HCT116 (cell line): ENCODE results near the gene RAI14. TPM values are rescaled to one million over a fixed set of nuclear protein-coding genes. Genes with fewer than 3 reads are reported as not detected.

ENCODE experiments used
- ATAC-seq: fragments of 200-7000 bp; cut with Tn5 transposase; 2 replicates; pipeline ENCODE4 v1.9.1; 2020; ENCODE audit warnings: mild to moderate bottlenecking, moderate library complexity
- BruUV-seq: library from RNA; stranded (reverse); fragments of 400-500 nt; replicated peaks from 2 replicates; lab custom pipeline; 2021; lab: Mats Ljungman, UMichigan
- CTCF ChIA-PET: fragments of 300-600 bp; sonication (Branson Sonifier 250); formaldehyde crosslinking; loops from one replicate; lab custom pipeline; 2021; ENCODE audit warnings: antibody characterized with exemption; lab: Charles Lee
- POLR2A ChIA-PET: fragments of 300-600, 350-600 bp; sonication (Branson Sonifier 250); formaldehyde crosslinking; loops from one replicate; lab custom pipeline; 2021; ENCODE audit warnings: antibody characterized with exemption; lab: Charles Lee
- RAD21 ChIA-PET, 2 experiments: fragments of 300-600 bp; sonication (Branson Sonifier 250); formaldehyde crosslinking; loops; one replicate each; lab custom pipeline; 2023; ENCODE audit warnings: low total read pairs in 2 of 2; ENCODE audit not compliant: uncharacterized antibody in 2 of 2, unreplicated experiment in 2 of 2, low non-redundant PET in 1 of 2; lab: Charles Lee
- DNase-seq: peaks from one replicate; pipeline ENCODE4 v3.0.0-alpha.2; 2010; ENCODE audit warnings: low read depth, low spot score
- H2AFZ ChIP-seq: fragments of 200-600 bp; shearing (Covaris generic), sonication (generic); 2 replicates; pipeline ENCODE4 v1.6.1; 2017; ENCODE audit warnings: low read depth, mixed run types, mixed read lengths, antibody characterized with exemption, low read length; ENCODE audit not compliant: poor library complexity, severe bottlenecking
- H3K27ac ChIP-seq: 2 replicates; pipeline ENCODE4 v1.5.1; 2012; ENCODE audit warnings: low read depth, low read length
- H3K27me3 ChIP-seq: fragments of 200-600 bp; sonication (generic); 2 replicates; pipeline ENCODE4 v1.6.1; 2016; ENCODE audit warnings: mixed run types, low read length, mixed read lengths; ENCODE audit not compliant: insufficient read depth
- H3K36me3 ChIP-seq, 2 experiments: fragments of 200-500 bp in 1 of 2; fragments of 200-600 bp in 1 of 2; sonication (Bioruptor generic) in 1 of 2; sonication (generic) in 1 of 2; 2 replicates each; pipeline versions ENCODE4 v1.5.1 to v1.6.1; 2014 to 2016; ENCODE audit warnings: low read length in 2 of 2, inconsistent platforms in 1 of 2, mixed read lengths in 1 of 2, mixed run types in 1 of 2; ENCODE audit not compliant: insufficient read depth in 2 of 2, control insufficient read depth in 1 of 2
- H3K4me1 ChIP-seq, 2 experiments: fragments of 200-600 bp in 1 of 2; sonication (generic) in 1 of 2; 2 replicates each; pipeline versions ENCODE4 v1.5.1 to v1.6.1; 2012 to 2017; ENCODE audit warnings: low read length in 2 of 2, inconsistent platforms in 1 of 2, mild to moderate bottlenecking in 1 of 2, mixed read lengths in 1 of 2, mixed run types in 1 of 2, moderate library complexity in 1 of 2; ENCODE audit not compliant: insufficient read depth in 2 of 2, control insufficient read depth in 1 of 2
- H3K4me2 ChIP-seq: fragments of 200-600 bp; sonication (generic); 2 replicates; pipeline ENCODE4 v1.6.1; 2017; ENCODE audit warnings: mixed run types, low read length, mixed read lengths
- H3K4me3 ChIP-seq, 2 experiments: fragments of 200-600 bp in 1 of 2; sonication (generic) in 1 of 2; replicated peaks in 1 of 2; 2 replicates each; pipeline ENCODE4 v1.5.1; 2011 to 2016; ENCODE audit warnings: low read length in 2 of 2, control low read depth in 1 of 2, low read depth in 1 of 2, mild to moderate bottlenecking in 1 of 2, mixed read lengths in 1 of 2, mixed run types in 1 of 2
- H3K79me2 ChIP-seq: fragments of 200-600 bp; sonication (generic); 2 replicates; pipeline ENCODE4 v1.6.1; 2017; ENCODE audit warnings: mild to moderate bottlenecking, mixed run types, low read length, moderate library complexity, mixed read lengths; ENCODE audit not compliant: insufficient read depth
- H3K9ac ChIP-seq: fragments of 200-600 bp; sonication (generic); 2 replicates; pipeline ENCODE4 v1.6.1; 2016; ENCODE audit warnings: low read length, mixed read lengths
- H3K9me2 ChIP-seq: fragments of 200-600 bp; sonication (generic), shearing (Covaris generic); 2 replicates; pipeline ENCODE4 v1.6.1; 2017; ENCODE audit warnings: mixed run types, mild to moderate bottlenecking, moderate library complexity; ENCODE audit not compliant: insufficient read depth
- H3K9me3 ChIP-seq, 2 experiments: fragments of 200-500 bp in 1 of 2; fragments of 200-600 bp in 1 of 2; sonication (Bioruptor generic) in 1 of 2; sonication (generic) in 1 of 2; 2 replicates each; pipeline ENCODE4 v1.6.1; 2014 to 2017; ENCODE audit warnings: low read length in 2 of 2, mixed read lengths in 2 of 2, inconsistent platforms in 1 of 2, low read depth in 1 of 2, mild to moderate bottlenecking in 1 of 2, mixed run types in 1 of 2, moderate library complexity in 1 of 2; ENCODE audit not compliant: control insufficient read depth in 1 of 2, insufficient read depth in 1 of 2
- H4K20me1 ChIP-seq: fragments of 200-600 bp; sonication (generic), shearing (Covaris generic); 2 replicates; pipeline ENCODE4 v1.6.1; 2017; ENCODE audit warnings: mixed run types, mild to moderate bottlenecking, moderate library complexity; ENCODE audit not compliant: insufficient read depth
- EGR1 ChIP-seq: IDR thresholded peaks from 2 replicates; pipeline ENCODE4 v1.6.1; 2012; ENCODE audit warnings: low read depth
- ELF1 ChIP-seq: IDR thresholded peaks from 2 replicates; pipeline ENCODE4 v1.6.1; 2012; ENCODE audit warnings: low read depth, borderline replicate concordance
- EZH2phosphoT487 ChIP-seq: fragments of 200-600 bp; IDR thresholded peaks from 2 replicates; pipeline ENCODE4 v1.6.1; 2018; ENCODE audit warnings: antibody characterized with exemption, borderline replicate concordance
- JUND ChIP-seq: IDR thresholded peaks from 2 replicates; pipeline ENCODE4 v1.6.1; 2012
- POLR2A ChIP-seq: IDR thresholded peaks from 2 replicates; pipeline ENCODE4 v1.7.0; 2011; ENCODE audit warnings: borderline replicate concordance; ENCODE audit not compliant: insufficient read depth, insufficient read length; ENCODE audit errors: extremely low read depth
- POLR2AphosphoS5 ChIP-seq: IDR thresholded peaks from 2 replicates; pipeline ENCODE4 v1.6.1; 2011; ENCODE audit warnings: mild to moderate bottlenecking, low read depth, low read length, moderate library complexity
- RAD21 ChIP-seq: IDR thresholded peaks from 2 replicates; pipeline ENCODE4 v1.6.1; 2012; ENCODE audit warnings: low read depth, mild to moderate bottlenecking
- SIN3A ChIP-seq: IDR thresholded peaks from 2 replicates; pipeline ENCODE4 v1.6.1; 2012; ENCODE audit warnings: low read depth
- YY1 ChIP-seq: IDR thresholded peaks from 2 replicates; pipeline ENCODE4 v1.6.1; 2011; ENCODE audit warnings: low read length, low read depth, moderate library complexity, mild to moderate bottlenecking; ENCODE audit not compliant: insufficient replicate concordance; ENCODE audit errors: extremely low read depth
- ZFX ChIP-seq: fragments of 450-650 bp; IDR thresholded peaks from 2 replicates; pipeline ENCODE4 v1.6.1; 2017
- intact Hi-C: fragments of 100-400 bp; cut with micrococcal nuclease; formaldehyde crosslinking; loops from 2 replicates; pipeline ENCODE4 v1.10.0; 2022
- total RNA-seq: library from RNA; stranded (reverse); gene quantifications from one replicate; pipeline ENCODE4 v1.2.1, GENCODE V29; 2021; ENCODE audit not compliant: unreplicated experiment
- TF ChIP-seq, protein P1 (sequence below): IDR thresholded peaks from 2 replicates; pipeline ENCODE4 v1.6.1; 2011; ENCODE audit warnings: mild to moderate bottlenecking, low read length, moderate library complexity; ENCODE audit not compliant: insufficient replicate concordance; ENCODE audit errors: extremely low read depth
- TF ChIP-seq, protein P2 (sequence below): IDR thresholded peaks from 2 replicates; pipeline ENCODE4 v1.6.1; 2012; ENCODE audit warnings: low read depth
- TF ChIP-seq, protein P3 (sequence below): IDR thresholded peaks from 2 replicates; pipeline ENCODE4 v1.6.1; 2012

The RAI14 gene
- total RNA-seq, 1 experiment from 2014 or later = 47.9 TPM

DNA sequence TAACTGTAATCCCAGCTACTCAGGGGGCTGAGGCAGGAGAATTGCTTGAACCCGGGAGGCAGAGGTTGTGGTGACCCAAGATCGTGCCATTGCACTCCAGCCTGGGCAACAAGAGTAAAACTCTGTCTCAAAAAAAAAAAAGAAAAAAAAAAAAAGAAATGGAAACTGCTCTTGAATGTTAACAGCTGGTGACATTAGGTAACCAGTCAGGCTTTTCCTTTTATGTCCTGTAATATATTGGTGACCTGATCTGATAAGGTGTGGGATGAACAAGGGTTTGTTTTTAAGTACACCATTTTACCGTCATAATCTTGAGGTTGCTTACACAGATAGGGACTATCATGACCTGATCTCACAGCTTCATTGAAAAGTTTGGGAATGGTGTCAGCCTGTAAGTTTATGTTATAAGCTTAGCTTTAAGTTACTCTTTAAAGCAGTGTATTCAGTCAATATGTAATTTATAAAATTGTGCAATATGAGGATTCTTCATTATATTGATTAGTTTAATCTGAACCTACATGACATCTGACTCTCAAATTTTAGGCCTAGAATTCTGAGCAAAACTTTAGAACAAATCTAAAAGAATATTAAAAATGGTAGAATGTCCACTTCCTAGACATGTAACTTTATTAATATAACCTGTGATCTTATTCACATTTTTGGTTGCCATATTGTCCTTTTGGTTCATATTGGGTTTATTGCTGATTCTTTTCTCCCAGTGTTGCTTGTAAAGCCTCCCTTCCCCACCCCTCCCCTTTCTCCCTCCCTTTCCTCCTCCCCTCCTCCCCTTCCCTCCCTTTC is 41.4 kb downstream of the RAI14 start:
- no peak for ATAC-seq
- POLR2A ChIA-PET = no interaction called here
- intact Hi-C loops = no loop called here
- H3K36me3 ChIP-seq = no peaks in the 10 kb centered on the region
- no peak overlapping the region for H3K27ac ChIP-seq
- CTCF ChIA-PET = no interaction called here
- no peaks in the 10 kb centered on the region for H3K9me2 ChIP-seq
- RAD21 ChIA-PET = no interaction called here
- H3K9me3 ChIP-seq = no peaks in the 10 kb centered on the region
- H3K27me3 ChIP-seq = no peaks in the 10 kb centered on the region
- H3K4me1 ChIP-seq = peaks cover 12 to 23% of the 10 kb centered on the region in 2 experiments; a peak in 2 of 4 replicates
- H4K20me1 ChIP-seq = no peaks in the 10 kb centered on the region
- TF ChIP-seq EGR1 = no peak
- no peak for TF ChIP-seq ELF1
- TF ChIP-seq ZFX = no peak
- TF ChIP-seq, protein P1, sequence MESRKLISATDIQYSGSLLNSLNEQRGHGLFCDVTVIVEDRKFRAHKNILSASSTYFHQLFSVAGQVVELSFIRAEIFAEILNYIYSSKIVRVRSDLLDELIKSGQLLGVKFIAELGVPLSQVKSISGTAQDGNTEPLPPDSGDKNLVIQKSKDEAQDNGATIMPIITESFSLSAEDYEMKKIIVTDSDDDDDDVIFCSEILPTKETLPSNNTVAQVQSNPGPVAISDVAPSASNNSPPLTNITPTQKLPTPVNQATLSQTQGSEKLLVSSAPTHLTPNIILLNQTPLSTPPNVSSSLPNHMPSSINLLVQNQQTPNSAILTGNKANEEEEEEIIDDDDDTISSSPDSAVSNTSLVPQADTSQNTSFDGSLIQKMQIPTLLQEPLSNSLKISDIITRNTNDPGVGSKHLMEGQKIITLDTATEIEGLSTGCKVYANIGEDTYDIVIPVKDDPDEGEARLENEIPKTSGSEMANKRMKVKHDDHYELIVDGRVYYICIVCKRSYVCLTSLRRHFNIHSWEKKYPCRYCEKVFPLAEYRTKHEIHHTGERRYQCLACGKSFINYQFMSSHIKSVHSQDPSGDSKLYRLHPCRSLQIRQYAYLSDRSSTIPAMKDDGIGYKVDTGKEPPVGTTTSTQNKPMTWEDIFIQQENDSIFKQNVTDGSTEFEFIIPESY = no peak
- no peak for TF ChIP-seq EZH2phosphoT487
- TF ChIP-seq, protein P2, sequence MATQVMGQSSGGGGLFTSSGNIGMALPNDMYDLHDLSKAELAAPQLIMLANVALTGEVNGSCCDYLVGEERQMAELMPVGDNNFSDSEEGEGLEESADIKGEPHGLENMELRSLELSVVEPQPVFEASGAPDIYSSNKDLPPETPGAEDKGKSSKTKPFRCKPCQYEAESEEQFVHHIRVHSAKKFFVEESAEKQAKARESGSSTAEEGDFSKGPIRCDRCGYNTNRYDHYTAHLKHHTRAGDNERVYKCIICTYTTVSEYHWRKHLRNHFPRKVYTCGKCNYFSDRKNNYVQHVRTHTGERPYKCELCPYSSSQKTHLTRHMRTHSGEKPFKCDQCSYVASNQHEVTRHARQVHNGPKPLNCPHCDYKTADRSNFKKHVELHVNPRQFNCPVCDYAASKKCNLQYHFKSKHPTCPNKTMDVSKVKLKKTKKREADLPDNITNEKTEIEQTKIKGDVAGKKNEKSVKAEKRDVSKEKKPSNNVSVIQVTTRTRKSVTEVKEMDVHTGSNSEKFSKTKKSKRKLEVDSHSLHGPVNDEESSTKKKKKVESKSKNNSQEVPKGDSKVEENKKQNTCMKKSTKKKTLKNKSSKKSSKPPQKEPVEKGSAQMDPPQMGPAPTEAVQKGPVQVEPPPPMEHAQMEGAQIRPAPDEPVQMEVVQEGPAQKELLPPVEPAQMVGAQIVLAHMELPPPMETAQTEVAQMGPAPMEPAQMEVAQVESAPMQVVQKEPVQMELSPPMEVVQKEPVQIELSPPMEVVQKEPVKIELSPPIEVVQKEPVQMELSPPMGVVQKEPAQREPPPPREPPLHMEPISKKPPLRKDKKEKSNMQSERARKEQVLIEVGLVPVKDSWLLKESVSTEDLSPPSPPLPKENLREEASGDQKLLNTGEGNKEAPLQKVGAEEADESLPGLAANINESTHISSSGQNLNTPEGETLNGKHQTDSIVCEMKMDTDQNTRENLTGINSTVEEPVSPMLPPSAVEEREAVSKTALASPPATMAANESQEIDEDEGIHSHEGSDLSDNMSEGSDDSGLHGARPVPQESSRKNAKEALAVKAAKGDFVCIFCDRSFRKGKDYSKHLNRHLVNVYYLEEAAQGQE = no peak
- TF ChIP-seq POLR2AphosphoS5 = no peak
- TF ChIP-seq, protein P3, sequence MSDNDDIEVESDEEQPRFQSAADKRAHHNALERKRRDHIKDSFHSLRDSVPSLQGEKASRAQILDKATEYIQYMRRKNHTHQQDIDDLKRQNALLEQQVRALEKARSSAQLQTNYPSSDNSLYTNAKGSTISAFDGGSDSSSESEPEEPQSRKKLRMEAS = no peak
- TF ChIP-seq SIN3A = no peak
- no peak for TF ChIP-seq RAD21
- no peak for TF ChIP-seq POLR2A
- TF ChIP-seq YY1 = no peak
- TF ChIP-seq JUND = no peak
- TF ChIP-seq, all 23 proteins: peak for 0
- Histone ChIP-seq H2AFZ (no peak overlapping the region), H3K4me3 (no peak overlapping the region), H3K79me2 (peaks cover 25% of the 10 kb centered on the region), H3K4me2 (no peak overlapping the region), H3K9ac (no peak overlapping the region)
- no TSS peak for BruUV-seq
- DNase-seq = no peak
